HG03108 (cell line): ENCODE measurements around the gene SPDEF.
A peak's percentile ranks its signal among the peaks of the same experiment; 100 is the strongest.

Experiments used
- ATAC-seq: cut with Tn5 transposase; IDR thresholded peaks from one replicate; pipeline ENCODE4 v1.9.1; 2021; ENCODE audit warnings: moderate library complexity; ENCODE audit not compliant: unreplicated experiment

Gene SPDEF

DNA sequence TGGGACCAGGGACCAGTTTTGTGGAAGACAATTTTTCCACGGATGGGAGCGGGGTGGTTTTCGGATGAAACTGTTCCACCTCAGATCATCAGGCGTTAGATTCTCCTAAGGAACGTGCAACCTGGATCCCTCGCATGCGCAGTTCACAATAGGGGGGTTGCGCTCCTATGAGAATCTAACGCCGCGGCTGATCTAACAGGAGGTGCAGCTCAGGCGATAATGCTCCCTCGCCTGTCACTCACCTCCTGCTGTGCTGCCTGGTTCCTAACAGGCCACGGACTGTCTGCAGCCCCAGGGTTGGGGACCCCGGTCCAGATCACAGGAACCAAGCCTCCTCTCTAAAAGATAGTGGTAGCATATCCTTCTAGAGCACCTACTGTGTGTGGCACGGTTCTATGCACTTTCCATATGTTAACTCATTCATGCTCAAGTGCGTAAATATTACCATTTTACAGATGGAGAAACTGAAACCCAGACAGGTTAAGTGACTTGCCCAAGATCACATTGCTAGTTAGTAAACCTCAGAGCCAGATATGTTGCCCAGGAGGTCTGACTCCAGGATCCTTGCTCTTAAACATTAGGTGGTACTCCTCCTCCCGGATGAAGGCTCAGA, 25.3 kb downstream of the SPDEF start:
- no peak for ATAC-seq

DNA sequence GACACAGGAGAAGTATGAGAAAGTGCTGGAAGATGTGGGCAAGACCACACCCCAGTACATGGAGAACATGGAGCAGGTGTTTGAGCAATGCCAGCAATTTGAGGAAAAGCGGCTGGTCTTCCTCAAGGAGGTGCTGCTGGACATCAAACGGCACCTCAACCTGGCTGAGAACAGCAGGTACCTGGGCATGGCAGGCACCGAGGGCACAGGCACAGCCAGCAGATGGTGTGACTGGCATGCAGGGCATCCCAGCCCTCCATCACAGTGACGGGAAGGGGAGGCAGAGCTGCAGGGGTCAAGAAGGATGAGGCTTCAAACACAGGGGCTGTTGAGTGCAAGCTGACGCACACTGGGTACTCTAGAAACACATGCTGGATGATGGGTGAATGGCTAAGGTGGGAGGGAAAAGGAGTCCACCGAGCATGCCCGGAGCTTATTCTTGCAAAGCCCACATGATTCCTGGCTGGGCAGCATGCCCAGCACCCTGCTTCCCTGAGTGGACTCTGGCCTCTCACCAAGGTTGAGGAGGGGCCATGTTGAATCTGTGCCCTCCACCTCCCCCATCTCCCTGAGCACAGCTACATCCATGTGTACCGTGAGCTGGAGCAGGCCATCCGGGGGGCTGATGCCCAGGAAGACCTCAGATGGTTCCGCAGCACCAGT, 26.3 kb downstream of the SPDEF start:
- no peak for ATAC-seq

DNA sequence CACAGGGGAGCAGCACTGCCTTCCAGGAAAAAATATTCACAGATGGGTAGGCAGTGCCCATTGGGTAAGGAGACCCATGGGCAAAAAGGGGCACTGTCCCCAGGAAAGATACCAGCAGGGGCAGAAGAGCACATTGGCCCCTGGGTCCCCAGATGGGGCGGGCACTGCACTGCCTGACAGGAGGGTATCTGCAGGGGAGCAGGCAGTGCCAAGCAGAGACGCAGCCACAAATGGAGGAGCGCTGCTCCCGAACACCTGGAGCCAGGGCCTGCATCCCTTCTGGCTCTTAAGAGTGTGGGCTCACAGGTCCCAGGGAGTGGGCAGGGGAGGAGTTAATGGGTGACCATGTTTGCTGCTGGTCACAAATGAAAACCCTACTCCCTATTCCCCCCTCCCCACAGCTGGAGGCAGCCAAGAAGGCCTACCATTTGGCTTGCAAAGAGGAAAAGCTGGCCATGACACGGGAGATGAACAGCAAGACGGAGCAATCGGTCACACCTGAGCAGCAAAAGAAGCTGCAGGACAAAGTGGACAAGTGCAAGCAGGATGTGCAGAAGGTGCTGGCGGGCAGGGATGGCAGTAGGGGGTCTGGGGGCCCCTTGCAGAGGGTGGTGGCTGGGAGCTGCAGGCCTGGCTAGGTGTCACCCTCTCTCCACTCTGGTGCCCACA, 27.0 kb downstream of the SPDEF start:
- ATAC-seq: no peak

DNA sequence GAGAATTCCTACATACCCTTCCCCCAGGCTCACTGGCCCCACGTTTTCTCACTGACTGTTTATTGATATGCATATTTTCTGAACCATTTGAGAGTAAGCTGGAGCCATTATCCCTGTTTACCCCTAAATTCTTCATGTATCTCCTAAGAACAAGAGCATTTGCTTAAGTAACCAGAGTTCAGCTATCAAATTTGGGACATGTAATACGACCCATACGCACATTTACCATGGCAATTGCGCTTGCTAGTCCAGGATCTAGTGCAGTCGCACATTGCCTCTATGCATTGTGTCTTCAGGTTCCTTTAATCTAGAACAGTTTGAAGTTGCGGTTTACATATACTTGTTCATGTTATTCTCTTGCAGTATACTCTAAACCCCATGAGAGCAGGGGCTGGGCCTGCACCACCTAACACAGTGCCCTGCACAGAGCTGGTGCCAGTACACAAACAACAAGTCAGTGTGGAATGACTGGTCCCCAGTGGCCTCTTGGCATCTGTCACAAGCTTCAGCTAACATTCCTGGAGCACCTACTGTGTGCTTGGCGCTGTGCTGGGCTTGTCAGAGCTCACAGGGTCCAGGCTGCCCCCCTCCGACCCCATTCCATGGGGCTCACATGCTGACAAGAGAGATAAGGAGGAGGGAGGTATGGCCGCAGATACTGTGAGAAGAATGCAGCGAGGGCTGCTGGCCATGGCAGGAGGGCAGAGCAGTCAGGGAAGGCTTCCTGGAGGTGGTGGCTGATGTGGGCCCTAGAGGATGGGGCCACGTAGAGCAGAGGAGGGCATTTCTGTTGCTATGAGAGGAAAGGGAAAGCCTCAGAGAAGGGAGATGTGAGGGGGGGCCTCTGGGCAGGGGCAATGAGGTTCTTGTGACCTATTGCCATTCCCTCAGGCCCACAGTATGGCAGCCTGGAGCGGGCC, 28.1 kb downstream of the SPDEF start:
- ATAC-seq: no peak

DNA sequence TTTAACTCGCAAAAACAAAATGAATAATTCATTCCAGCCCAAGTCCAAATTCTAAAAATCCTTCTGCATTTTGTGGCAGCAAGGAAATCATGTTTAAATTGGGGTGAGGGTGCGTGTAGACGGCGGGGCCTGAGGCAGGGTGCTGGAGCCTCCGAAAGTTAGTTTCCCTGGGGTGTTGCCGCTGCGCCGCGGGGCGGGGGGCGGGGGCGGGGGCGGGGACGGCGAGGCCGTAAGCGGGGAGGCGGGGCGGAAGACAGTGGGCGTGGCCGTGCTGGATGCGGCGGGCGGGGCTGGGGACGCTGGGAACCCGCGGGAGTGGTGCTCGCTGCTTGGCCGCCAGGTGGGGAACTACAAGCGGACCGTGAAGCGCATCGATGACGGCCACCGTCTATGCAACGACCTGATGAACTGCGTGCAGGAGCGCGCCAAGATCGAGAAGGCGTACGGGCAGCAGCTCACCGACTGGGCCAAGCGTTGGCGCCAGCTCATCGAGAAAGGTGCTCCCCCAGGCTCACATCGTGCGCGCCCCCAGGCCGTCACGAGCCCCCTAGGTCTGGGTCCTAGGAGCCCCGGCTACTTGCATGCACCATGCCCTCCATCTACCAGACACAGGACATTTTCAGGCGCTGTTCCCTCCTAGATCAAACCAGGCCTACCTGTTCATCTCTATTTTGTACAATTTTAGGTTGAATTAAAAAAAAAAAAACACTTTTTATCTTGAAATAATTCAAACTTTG, 29.0 kb downstream of the SPDEF start:
- peak; percentile 69 for ATAC-seq

DNA sequence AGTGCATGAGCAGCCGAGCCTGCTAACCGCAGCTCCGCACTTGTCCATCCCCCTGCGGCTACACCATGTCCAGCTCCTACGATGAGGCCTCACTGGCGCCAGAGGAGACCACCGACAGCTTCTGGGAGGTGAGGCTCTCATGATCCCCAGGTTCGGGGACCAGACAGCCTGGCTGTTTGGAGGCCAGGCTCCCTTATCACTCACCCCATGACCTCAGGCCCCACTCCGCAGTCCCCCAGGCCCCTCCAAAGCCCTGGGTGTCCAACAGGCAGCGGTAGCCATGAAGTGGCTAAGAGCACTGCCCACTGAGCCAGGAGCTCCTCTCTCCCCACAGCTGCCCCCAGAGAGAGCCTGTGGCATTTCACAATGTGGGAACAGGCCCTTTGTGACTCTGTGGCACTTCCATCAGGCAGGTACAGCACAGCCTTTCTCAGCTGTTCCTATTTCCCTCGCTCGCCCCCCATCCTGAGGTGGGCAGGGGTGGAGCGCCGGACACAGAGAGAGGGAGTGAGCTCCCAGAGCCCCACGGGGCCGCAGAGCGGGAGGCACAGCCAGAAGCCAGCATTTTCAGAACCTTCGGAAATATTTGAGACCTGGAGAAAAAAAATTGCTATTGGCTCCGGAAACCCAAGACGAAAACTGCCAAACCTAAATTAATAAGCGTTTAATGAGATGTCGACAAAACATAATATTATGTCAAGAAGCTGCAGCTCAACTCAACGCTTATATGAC, 29.7 kb downstream of the SPDEF start:
- ATAC-seq: no peak

DNA sequence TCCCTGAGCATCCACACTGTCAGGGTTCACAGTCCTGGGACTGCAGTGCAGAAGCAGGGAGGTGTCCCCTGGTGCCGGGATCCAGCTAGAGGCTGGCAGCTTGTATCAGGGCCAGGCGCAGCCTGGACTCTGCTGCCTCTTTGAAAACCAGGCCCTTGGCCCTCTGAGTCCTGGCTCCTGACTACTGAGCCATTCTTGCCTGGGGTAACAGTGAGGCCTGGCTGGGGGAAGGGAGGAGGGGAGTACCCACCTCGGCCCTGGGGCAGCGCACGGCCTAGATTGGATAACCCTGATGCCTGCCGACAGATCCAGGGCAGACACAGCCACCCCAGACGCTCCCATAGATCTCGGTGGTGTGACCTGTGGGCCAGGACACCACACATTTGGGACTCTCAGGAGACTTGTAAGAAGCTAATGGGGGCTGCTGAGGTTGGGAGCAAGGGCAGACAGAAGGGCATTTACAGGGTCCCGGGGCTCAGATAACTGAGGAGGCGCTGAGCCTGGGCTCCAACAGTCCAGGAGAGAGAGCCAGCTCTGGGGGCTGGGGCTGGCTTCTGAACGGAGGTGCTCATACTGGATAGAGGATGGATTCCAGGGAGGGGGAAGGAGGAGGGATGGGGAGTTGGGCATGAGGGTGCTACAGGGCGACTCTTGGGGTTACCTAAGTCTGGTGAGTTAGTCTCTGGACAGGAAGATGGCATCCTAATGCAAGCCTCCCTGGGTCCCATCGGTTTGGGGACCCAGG, 30.5 kb downstream of the SPDEF start:
- ATAC-seq: no peak

DNA sequence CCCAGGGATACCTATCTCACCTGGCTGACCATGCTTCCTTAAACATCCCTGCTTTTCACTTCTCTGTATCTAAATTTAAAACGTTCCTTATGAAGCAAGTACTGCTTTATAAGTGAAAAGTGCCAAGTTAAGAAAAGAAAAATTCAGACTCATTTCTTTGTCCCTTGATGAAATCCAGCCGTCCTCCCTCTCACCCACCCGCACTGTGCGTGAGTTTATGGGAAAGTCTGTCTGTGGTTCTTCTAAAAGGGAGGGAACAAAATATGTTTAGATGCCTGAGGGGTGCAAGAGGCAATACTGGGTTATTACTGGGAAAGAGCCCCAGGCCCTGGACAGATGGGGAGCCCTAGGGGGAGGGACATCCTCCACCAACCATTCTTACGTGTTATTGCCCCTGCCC, 31.2 kb downstream of the SPDEF start:
- no peak for ATAC-seq

DNA sequence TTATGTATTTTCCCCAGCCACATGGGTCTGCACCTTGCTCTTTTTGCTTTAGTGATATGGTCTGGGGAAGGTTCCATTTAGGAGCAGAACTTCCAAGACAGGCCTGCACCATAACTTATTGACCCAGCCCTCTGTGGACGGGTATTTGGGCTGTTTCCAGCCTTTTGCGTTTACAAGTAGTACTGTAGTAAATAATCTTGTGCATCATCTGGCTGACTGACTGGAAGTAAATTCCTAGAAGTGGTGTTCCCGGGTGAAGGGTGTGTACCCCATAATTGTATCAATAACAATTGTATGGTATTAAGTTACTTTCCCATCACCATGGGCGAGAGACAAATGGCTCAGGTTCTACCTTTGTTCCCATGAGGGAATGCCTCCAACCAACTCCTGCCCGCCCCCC, 31.6 kb downstream of the SPDEF start:
- ATAC-seq: no peak

DNA sequence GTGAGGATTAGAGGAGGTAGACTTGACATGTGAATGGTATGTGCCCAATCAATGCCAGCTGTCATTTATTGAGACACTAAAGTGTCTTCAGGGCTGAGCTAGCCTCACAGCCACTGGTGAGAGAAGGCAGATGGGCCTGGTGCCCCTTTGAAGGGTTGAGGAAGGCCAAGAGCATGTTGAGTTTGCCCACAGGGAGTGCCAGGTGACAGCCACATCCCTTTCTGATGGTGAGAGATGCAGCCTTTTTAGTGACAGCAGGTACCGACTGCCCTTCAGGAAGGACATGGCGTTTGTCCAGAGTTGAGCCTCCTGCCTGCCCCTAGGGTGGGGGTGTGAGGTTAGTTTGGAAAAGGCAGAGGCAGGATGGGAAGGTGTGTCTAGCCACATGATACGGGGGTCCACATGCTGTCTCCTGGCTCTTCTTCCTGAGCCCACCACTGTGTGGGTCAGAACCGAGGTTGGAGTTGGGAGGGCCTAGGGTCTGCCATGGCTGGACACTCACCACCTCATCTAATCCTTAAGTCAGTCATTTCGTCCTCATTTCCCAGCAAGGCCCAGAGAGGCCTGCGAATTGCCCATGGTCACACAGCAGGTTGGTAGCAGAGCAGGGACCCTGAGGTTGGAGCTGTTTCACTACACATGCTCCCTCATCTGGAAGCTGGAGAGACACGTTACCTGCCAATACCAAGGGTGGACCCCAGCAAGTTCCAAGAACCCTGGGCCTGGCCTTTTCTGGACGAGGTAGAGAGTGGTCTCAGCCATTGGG, 32.5 kb downstream of the SPDEF start:
- no peak for ATAC-seq

DNA sequence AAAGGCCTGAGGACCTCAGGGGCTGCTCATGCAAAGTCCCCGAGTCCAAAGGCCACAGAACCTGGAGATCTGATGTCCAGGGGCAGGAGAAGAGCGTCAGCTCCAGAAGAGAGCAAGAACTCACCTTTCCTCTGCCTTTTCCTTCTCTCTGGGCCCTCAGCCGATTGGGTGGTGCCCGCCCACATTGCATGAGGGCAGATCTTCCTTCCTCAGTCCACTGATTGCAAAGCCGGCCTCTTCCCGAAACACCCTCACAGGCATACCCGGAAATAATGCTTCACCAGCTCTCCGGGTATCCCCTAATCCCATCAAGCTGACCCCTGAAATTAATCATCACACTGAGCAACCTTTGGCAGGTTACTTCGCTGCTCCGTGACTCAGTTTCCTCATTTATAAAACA, 33.4 kb downstream of the SPDEF start:
- no peak for ATAC-seq

DNA sequence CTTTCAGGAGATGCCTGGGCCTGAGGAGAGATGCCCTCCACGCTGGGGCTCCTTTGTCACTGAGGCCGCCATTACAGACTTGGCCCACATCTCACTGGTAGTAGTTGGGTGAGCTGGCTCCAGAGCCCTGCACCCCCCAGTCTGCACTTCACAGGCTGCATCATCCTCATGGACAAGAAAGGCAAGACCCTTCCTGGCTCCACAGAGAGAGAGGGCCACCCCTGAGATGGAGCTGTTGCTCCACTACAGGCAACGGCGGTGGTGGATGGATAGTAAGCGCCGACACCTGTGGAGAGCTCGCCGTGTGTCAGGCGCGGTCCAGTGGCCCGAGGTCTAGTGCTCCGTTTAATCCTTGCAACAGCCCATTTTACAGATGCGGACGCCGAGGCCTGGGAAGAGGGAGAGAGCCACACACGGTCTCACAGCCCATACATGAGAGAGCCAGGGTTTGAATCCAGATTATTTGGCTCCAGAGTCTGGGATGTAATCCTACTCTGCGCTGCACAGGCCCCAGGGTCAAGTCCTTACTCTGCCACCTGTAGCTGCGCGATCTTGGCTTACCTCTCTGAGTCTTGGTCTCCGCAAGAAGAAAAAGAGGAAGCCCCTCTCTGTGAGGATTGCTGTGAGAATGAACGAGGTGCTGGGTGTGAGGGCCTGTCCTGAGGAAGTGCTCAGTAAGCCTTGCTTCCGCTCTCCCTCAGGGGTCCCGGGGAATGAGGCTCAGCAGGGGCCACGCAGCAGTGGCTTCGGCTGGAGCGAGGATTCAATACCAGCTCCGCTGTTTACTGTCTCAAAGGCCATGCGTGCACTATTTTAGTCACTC, 34.5 kb downstream of the SPDEF start:
- no peak for ATAC-seq

DNA sequence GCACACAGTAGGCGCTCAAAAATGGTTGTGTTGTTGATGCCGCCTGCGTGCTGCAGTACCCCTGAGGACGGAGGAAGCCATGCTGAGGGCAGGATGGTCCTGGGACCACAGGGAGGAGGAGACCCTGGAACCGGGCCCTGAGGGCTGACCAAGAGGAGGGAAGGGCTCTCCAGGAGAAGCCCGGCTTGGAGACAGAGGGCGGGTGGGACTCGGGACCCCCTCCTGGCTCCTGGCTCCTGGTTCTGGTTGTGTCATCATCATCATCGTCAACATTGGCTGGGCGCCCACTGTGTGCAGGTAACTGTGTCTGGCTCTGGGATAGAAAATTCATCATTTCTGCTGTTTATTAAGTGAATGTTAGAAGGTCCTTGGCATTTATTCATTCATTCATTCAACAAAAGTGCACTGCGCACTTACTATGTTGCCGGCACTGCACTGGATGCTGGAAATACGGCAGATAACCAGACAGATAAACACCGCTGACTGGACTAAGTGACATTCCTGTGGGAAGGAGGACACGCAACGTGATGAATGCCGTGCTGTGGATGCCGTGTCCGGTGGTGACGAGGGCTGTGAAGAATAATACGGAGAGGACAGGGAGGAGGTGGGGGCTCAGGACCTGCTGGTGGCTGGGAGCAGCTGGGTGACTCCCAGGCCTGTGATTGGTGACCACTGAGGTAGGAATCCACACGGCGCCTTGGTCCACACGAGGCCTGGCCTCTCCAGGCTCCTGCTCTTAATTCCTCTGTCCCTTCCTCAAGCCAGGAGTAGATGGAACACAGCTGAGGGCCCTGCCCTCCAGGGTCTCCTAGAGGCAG, 35.3 kb downstream of the SPDEF start:
- ATAC-seq: no peak

DNA sequence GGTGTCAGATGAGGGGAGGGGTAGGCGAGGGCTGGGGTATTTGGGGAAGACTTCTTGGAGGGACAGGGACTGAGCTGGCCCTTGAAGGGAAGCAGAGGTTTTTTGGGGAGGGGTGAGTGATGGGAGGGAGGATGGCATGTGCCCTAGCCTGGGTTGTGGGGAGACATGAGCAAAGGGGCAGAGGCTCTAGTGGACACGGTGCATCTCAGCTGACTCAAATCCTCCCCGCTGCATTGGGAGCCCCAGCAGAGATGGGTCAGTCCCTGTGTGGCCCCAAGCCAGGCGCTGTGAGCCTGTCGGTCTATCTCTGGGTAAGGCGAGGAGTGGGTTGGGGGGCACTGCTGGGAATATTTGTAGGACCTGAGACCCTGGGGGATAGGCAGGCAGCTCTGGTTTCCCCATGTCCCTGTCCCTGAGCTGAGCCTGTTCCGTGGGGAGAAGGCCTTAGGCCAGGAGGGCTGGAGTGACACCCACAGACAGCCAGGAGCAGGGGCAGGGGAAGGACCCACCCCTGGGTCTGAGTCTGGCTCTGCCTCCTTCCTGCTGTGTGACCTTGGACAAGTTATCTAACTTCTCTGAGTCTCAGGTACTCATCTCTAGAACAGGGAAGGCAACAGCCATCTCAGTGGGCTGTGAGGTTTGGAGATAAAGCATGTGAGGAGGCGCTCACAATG, 36.0 kb downstream of the SPDEF start:
- ATAC-seq: no peak

DNA sequence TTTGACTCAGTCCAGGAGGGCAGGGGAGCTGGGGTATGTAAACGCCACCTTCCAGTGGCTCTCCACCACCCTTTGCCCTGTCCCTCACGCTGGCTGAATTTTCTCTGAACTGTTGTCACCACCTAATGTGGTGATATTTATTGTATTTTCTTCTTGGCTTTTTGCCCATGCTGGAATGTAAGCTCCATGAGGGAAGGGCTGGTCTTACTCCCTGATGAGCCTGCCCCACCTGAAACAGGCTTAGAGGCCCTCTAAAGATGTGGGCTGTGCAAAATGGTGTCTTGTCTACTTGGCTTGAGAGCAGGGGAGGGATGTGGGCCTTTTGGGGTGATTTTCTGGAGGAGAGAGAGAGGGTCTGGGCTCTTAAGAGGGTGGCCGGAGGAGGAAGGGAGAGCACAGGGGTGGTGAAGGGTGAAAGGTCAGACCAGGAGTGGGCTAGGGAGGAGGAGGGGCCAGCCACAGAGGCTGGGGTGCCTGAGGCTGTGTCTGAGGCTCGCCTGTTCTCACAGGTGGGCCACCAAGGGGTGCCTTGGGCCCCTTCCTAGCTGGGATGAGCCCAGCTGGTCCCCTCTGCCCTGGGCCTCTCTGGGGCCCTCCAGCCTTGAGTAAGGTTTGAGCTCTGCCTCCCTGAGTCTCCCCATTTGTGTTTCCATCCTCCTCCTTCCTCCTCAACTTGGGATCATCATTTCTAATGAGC, 37.3 kb downstream of the SPDEF start:
- ATAC-seq: no peak

DNA sequence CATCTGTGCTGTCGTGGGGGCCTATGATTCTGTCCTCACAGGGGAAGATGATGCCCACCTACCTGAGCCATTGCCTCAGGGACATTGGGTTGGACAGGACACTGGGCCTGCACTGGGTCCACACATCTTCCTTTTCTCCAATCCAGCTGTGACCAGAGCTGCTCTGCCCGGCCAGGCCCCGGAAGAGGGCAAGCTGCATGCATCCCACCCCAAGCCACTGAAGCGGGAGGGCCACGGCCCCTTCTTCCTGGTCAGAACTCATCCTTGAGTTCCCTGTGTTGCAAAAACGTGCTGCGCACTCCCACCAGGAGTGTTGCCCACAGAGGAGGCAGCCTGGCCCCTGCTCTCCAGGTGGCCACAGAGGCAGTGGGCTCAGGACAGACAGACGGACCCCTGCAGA, 38.2 kb downstream of the SPDEF start:
- no peak for ATAC-seq
